Esophagus muscularis mucosa (tissue), 4 donors: Measurements from ENCODE around the gene APOL4. TPM values are rescaled to one million over a fixed set of nuclear protein-coding genes. Genes with fewer than 3 reads are reported as not detected.
"Not testable (repeated sequence)": the region's sequence is repeated elsewhere in the genome, so short reads cannot be mapped to it uniquely, and the experiment has no call there.

Source experiments
- DNase-seq: peaks from one replicate; pipeline ENCODE4 v3.0.0-alpha.2; 2017; ENCODE audit errors: extremely low spot score
- H3K27ac ChIP-seq, 4 donors: fragments of 200-600 bp; sonication (generic); replicated peaks in 1 of 4; 1 replicate in 3 of 4; 2 replicates in 1 of 4; pipeline ENCODE4 v1.5.1; 2016 to 2019; ENCODE audit warnings: mild to moderate bottlenecking in 1 of 4
- H3K27me3 ChIP-seq, 4 donors: fragments of 200-600 bp; sonication (generic); one replicate each; pipeline versions ENCODE4 v1.5.1 to v1.6.0; 2016 to 2019
- H3K36me3 ChIP-seq, 4 donors: fragments of 200-600 bp; sonication (generic); one replicate each; pipeline ENCODE4 v1.5.1; 2016 to 2019
- H3K4me1 ChIP-seq, 4 donors: fragments of 200-600 bp; sonication (generic); one replicate each; pipeline ENCODE4 v1.5.1; 2016 to 2019
- H3K4me3 ChIP-seq, 4 donors: fragments of 200-600 bp; sonication (generic); 1 replicate in 2 of 4; 2 replicates in 2 of 4; pipeline ENCODE4 v1.5.1; 2016 to 2019; ENCODE audit warnings: mild to moderate bottlenecking in 4 of 4, moderate library complexity in 1 of 4
- H3K9me3 ChIP-seq, 4 donors: fragments of 200-600 bp; sonication (generic); 1 replicate in 3 of 4; 2 replicates in 1 of 4; pipeline ENCODE4 v1.5.1; 2016 to 2019
- EP300 ChIP-seq: sonication (generic); formaldehyde crosslinking; IDR thresholded peaks from one replicate; pipeline ENCODE4 v1.6.1; 2017; ENCODE audit warnings: antibody characterized with exemption
- POLR2A ChIP-seq: fragments of 450-650 bp; IDR thresholded peaks from one replicate; pipeline ENCODE4 v1.6.1; 2017; ENCODE audit warnings: antibody characterized with exemption, moderate library complexity, mild to moderate bottlenecking, low read depth
- POLR2AphosphoS5 ChIP-seq, 2 donors: sonication (generic); formaldehyde crosslinking; IDR thresholded peaks; one replicate each; pipeline ENCODE4 v1.6.1; 2017; ENCODE audit warnings: antibody characterized with exemption in 2 of 2
- WGBS: methylation state at CpG from one replicate; pipeline ENCODE4 v1.1.5; 2018; 5-methylcytosine and 5-hydroxymethylcytosine counted together
- intact Hi-C: fragments of 100-400 bp; cut with DNase I; formaldehyde crosslinking; loops from one replicate; pipeline ENCODE4 v1.15.1; 2023
- total RNA-seq, 4 donors: library from RNA; depleted of rRNA; stranded (reverse); fragments of >200 nt; gene quantifications; one replicate each; pipeline versions ENCODE4 v1.1.0 to v1.2.1, GENCODE V29; 2016
- TF ChIP-seq, protein P1 (sequence below), 3 experiments: fragments of 200-600 bp in 2 of 3; fragments of 450-650 bp in 1 of 3; sonication (generic) in 2 of 3; IDR thresholded peaks; one replicate each; pipeline ENCODE4 v1.5.1; 2017 to 2019; ENCODE audit warnings: antibody characterized with exemption in 3 of 3, mild to moderate bottlenecking in 2 of 3, moderate library complexity in 1 of 3

Gene APOL4
- total RNA-seq, 4 donors from 2014 or later, result 0.19 to 24.7 (median 1.6) TPM

- Histone ChIP-seq H3K4me3 (no peak overlapping the region), H3K36me3 (no peaks in the 10 kb centered on the region), H3K27me3 (no peaks in the 10 kb centered on the region), H3K4me1 (peaks cover 11 to 61% (median 48%) of the 10 kb centered on the region in 4 donors), H3K9me3 (no peaks in the 10 kb centered on the region), H3K27ac (peak overlapping the region in 1 of 4 donors; percentile 16)
- intact Hi-C loops, result no loop called here
- TF ChIP-seq, protein P1, sequence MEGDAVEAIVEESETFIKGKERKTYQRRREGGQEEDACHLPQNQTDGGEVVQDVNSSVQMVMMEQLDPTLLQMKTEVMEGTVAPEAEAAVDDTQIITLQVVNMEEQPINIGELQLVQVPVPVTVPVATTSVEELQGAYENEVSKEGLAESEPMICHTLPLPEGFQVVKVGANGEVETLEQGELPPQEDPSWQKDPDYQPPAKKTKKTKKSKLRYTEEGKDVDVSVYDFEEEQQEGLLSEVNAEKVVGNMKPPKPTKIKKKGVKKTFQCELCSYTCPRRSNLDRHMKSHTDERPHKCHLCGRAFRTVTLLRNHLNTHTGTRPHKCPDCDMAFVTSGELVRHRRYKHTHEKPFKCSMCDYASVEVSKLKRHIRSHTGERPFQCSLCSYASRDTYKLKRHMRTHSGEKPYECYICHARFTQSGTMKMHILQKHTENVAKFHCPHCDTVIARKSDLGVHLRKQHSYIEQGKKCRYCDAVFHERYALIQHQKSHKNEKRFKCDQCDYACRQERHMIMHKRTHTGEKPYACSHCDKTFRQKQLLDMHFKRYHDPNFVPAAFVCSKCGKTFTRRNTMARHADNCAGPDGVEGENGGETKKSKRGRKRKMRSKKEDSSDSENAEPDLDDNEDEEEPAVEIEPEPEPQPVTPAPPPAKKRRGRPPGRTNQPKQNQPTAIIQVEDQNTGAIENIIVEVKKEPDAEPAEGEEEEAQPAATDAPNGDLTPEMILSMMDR (IDR thresholded peaks at IDR 0.05), result no peak
- TF ChIP-seq POLR2AphosphoS5 (IDR thresholded peaks at IDR 0.05) (no peak), EP300 (no peak), POLR2A (no peak)
- no peak for DNase-seq
- WGBS, result 77% methylated on average over 6 of the region's 6 CpGs
These were observed 39.2 kb downstream of the APOL4 start for GRCh38 chr22:36162127-36163034.

GRCh38 chr22:36161793-36162126, 39.8 kb downstream of the APOL4 start:
- peak overlapping the region in 3 of 4 donors; percentile 16 to 85 (median 76) for H3K27ac ChIP-seq
- H3K9me3 ChIP-seq, intact Hi-C loops, DNase-seq, H3K4me3 ChIP-seq, H3K36me3 ChIP-seq, H3K27me3 ChIP-seq: not testable (repeated sequence)
- peaks cover 14 to 65% (median 52%) of the 10 kb centered on the region in 4 donors for H3K4me1 ChIP-seq
- 74% methylated on average over 5 of the region's 5 CpGs for WGBS

- Histone ChIP-seq H3K27ac (peak within 1 kb of the TSS; percentile 76 to 92 (median 88)), H3K27me3 (no peaks in the 10 kb centered on the region), H3K36me3 (no peaks in the 10 kb centered on the region), H3K9me3 (no peaks in the 10 kb centered on the region), H3K4me1 (peaks cover 24 to 77% (median 65%) of the 10 kb centered on the region in 4 donors), H3K4me3 (peak within 1 kb of the TSS; percentile 46 to 57 (median 50))
- WGBS, result 24% methylated on average over 3 of the region's 3 CpGs
- intact Hi-C loops, result no loop called here
- TF ChIP-seq POLR2A, result peak; percentile 53
- peak; percentile 76 to 91 for TF ChIP-seq POLR2AphosphoS5 (IDR thresholded peaks at IDR 0.05)
- TF ChIP-seq EP300, result no peak
- TF ChIP-seq, protein P1 (IDR thresholded peaks at IDR 0.05), result no peak
- DNase-seq, result peak; percentile 95
These were observed 41.1 kb downstream of the APOL4 start, which contains the start of gene APOL3 for GRCh38 chr22:36160499-36160942. Gene APOL3 (minus strand): TSS chr22:36160755. CDS start chr22:36149055, 11,700 bp downstream.

GRCh38 chr22:36156515-36157419, 44.8 kb downstream of the APOL4 start:
- intact Hi-C loops, result no loop called here

More at GRCh38 chr22:36156515-36157419, 44.8 kb downstream of the APOL4 start:
- Histone ChIP-seq H3K27me3 (no peaks in the 10 kb centered on the region), H3K27ac (peak overlapping the region; percentile 81 to 92 (median 88)), H3K9me3 (no peaks in the 10 kb centered on the region), H3K4me1 (peaks cover 59 to 85% (median 85%) of the 10 kb centered on the region in 4 donors), H3K36me3 (no peaks in the 10 kb centered on the region), H3K4me3 (peak overlapping the region; percentile 46 to 57 (median 50))
- WGBS, result 14% methylated on average over 15 of the region's 15 CpGs
- TF ChIP-seq EP300 (peak; percentile 31), POLR2AphosphoS5 (IDR thresholded peaks at IDR 0.05) (peak; percentile 87 to 91)
- TF ChIP-seq, protein P1 (IDR thresholded peaks at IDR 0.05), result no peak
- peak; percentile 96 for DNase-seq
